SH-SY5Y (cell line): ENCODE data around the gene TMOD2.

Experiments used
- GATA2 ChIP-seq: IDR thresholded peaks from 2 replicates; pipeline ENCODE4 v1.6.1; 2011; ENCODE audit warnings: mild to moderate bottlenecking, low read depth, low read length
- GATA3 ChIP-seq: IDR thresholded peaks from 2 replicates; pipeline ENCODE4 v1.6.1; 2011; ENCODE audit warnings: low read depth, mild to moderate bottlenecking, low read length, moderate library complexity

TMOD2 gene

DNA sequence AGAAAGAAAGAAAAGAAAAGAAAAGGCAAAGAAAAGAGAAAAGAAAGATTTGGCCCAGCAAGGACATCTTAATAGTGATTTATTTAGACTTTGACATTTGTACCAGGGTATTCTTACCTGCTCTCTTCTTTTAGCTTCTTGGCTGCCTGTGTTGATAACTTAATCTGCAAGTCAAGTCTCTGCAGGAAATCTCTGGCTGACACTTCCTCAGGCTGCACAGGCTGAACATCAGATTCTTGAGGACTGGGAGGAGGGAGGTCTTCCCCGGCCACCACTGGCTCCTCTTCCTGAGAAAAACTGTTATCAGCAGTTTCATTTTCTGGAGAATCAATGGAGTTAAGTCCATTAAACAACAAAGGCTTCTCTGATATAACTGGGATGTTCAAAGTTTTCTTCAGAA, 26.7 kb upstream of the TMOD2 start:
- no peak for TF ChIP-seq GATA3
- TF ChIP-seq GATA2, result no peak

DNA sequence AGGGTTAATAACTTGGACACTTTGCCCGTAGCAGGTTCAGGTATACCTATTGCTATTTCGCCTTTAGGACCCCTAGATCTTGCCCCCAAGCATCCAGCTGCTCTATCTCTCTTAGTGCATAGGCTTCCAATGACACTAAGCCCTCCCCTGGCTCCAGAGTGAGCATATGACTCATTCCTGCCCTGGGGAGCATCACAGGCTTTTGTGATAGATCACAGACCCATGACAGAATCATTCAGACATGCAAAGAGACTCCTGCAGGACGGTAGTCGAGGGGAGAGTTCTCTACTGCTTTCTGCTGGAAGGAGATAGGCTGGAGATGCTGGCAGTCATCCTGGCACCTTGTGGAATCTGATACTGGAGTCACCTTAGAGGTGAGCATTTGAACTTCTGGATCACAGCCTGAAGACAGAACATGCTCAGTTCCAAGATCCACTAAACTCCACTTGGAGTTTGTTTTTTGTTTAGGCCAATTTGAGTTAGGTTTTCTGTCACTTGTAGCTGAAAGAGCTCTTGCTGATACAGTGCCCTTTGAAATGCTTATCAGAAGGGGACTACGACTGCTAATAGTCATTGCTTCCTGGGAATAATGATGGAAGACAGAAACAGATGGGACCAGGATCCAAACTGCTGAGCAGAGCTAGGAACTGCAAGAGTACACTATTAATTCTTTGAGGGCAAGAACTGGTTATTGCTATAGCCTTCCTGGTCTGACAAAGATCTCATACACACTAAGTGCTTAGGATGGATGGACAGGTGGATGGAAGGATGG, 24.9 kb upstream of the TMOD2 start:
- TF ChIP-seq GATA3, result peak; percentile 50; the same call in 1 of the 2 replicates
- TF ChIP-seq GATA2, result peak; percentile 66

DNA sequence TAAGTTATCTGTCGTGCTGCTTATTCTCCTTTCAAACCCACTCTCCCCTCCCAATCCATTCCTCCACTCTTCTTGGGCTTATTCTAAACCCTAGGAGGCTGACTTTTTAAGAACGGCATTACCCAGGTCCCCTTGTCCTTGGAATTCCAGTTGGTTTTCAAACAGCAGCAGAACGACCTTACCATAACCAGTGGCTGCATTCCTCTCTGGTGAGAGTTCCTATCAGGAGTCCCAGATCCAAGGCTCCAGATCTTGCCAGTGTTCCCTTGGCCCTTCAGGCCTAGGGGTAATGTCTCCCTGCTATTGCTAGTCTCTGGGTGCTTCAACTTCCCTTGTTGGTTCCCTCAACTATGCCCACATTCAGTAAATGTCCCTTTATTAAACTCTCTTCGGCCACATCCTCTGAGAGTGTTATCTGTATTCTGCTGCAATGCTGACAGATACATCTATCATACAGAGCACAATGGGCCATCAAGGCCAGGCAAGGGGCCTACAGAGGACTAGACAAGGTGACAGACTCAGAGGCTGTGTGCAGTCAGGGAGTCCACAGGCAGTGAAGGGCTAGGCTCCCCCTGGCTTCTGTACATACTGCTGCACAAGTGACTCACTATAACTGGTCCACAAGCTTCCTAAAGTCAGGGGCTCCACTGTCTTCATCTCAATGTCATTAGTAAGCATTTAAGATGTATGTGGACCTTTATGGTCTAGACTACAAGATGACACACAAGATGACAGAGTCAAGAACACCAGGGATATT, 24.1 kb upstream of the TMOD2 start:
- TF ChIP-seq GATA2 (no peak), GATA3 (no peak)

DNA sequence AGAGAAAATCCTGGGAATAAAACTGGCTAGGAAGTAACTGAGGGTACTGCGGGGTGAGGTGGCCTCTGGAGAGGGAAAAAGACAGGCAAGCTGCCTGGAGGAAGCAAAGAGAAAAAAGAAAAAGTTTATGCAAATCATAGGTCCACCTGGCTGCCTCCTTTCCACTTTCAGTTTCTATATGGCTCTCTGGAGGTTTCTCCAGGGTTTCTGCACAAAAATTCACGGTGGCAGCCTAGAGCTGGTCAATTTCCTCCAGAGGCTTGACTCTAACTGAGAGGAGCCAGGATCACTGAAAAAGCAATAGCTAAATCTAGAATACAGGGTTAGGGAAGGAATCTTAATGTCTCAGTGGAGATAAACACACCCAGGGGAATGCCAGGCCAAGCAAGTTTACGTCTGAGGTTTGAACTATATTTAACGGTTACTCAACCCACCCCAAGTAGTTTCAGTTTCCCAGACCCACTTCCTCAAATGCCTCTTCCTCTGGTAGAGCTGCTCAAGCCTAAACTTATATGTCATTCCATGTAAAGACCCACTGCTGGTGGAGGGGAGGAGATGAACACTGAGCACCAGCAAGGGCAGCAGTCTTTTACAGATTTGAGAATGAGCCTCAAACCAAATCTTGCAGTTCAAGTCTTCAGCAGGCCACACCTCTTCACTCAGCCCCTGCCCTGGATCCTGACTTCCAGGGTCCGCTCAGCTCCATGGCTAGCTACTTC, 19.7 kb upstream of the TMOD2 start:
- TF ChIP-seq GATA2 (no peak), GATA3 (no peak)

DNA sequence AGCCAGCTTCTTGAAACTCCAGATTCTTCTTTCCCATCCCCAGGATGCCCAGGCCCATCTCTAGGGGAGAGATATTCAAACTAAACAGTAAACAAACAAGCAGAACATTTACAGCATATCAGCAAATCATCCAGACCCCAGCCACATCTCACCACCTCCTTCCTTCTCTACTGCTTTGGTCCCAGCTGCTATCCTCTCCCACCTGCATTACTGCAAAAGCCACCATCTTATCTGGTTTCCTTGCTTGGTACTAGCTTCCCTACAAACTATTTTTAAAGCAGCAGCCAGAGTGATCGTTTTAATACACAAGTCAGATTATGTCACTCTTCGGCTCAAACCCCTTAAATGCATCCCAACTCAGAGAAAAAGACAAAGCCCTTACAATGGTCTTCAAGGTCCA, 18.8 kb upstream of the TMOD2 start:
- TF ChIP-seq GATA3 (no peak), GATA2 (no peak)

DNA sequence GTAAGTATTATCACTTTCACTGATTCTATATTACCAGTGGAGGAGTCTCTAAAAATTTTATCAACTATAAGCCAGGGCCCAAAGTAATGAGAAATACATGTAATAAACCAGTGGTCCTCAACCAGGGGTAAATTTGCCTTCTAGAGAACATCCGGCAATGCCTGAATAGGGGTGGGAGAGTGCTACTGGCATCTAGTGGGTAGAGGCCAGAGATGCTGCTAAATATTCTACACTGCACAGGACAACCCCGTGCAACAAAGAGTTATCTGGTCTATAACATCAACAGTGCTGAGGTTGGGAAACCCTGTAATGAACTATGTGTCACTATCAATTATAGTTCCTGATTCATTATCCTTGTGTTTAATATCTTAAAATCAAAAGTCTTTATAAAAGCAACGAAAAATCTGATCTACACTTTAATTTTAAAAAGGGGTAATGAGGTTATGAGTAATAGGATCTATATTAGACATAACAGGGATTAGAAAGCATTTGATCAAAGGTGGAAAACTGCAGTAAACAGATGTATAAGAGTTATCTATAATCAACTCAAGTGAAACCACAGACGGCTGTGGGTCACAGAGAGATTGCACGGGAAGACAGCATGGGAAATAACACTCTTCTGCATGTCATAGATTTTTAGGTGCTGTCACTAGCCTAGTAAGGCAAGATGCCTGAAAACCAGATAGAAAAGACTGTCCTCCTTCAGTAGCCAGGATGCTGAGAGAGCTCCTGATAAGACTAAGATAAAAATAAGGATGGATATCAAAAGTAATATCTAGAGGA, 16.0 kb upstream of the TMOD2 start:
- TF ChIP-seq GATA2 (no peak), GATA3 (no peak)

DNA sequence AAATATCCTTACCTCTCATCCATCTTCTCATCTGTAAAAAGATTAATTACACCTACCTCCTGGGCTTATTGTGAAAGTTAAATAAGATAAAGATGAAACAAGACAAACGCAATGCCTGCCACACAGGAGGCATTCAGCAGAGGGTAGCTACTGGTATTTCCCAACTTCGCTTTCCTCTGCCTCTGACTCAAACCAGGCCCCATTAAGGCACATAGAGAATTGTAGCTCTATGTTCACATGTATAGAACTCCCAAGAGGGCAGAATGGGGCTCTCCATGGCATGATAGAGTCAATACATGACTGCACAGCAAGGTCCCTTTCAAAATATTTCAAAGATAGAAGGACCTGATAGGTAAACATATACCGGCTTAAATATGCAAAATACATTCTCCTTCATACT, 15.3 kb upstream of the TMOD2 start:
- TF ChIP-seq GATA2 (no peak), GATA3 (no peak)

DNA sequence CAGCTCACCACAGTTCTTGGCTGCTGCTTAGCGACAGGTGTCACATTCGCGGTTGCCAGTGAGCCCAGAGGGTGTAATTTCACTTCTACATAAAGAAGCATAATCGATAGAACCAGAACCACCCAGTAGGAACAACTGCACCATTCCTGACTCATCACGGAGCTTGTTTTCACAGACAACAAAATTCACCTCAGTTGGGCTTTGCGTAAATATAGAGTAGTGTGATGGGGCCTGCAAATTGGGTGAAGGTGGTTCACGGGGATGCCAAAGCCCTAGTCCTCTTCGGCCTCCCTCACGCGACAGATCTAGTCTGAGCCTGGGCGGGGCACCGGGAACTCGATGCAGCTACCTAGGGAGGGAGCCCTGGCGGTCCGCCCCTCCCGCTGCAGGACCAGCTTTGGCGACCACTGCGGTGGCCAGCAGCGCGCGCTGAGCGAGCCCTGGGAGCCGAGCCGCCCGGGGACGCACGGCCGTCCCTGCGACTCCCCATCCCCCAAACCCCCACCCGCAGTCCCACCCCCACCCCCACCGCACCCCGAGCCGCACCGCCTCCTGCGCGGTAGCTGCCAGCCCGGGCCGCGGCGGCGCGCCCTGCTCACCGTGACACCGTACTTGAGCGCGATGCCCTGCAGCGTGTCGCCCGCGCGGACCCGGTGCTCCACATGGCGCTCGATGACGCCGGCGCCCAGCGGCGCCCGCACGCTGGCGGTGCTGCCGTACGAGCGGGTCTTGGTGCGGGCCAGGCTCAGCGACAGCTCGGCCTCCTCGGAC, 14.5 kb upstream of the TMOD2 start:
- no peak for TF ChIP-seq GATA3
- no peak for TF ChIP-seq GATA2

DNA sequence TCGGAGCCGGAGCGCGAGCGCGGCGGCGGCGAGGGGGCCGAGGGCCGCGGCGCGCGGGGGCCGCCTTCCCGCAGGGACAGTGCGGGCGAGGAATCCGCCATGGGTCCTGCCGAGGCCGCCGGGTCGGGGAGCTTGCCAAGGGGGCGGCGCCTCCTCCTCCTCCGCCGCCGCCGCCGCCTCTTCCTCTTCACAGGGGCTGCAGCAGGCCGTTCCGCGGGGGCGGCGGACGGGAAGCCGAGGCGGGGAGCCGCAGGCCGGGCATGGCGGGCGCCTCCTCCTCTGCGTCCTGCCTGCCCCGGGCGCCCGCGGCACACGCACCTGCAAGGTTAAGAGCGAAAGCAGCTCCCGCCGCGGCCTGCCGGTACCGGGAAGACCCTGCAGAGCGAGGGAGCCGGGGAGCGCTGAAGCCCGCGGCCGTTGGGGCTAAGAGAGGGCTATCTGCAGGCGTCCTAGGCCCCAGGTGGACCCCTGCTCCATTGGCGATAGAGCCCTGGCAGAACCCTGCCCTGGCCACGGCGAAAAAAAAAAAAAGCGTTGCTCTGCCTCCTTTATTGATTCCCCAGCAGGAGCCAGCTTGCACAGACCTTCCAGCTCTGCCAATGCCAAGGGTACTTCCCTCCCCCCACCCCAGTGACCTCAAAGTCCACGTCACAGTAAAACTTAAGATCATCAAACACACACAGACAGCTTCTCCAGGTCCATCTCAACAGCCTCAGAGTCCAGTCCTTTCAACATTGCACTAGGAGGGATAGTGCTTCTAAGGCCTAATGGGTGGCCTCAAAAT, 13.7 kb upstream of the TMOD2 start, which contains the start of gene LYSMD2:
Gene LYSMD2 (minus strand): TSS at position 134 of the 784 bp plus-strand sequence. CDS start 33 bp downstream, at position 101.
- TF ChIP-seq GATA2 (no peak), GATA3 (no peak)

DNA sequence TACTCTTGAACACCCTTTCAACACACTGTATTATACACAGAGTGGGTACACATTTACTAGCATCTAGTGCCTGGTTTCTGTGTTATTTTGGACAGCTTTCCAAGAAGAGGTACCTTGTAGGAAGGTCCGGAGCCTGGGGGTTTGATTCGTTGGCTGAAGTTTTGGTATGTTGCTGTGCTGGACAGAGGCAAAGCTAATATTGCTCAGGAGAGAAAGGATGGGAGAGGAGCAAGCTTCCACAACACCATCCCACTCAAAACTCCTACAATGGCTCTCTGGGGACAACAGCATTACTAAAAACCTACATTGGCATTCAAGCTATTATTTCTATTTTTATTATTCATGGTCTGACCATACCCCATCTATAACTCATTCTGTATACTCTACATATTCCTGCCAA, 12.8 kb upstream of the TMOD2 start:
- TF ChIP-seq GATA2 (no peak), GATA3 (no peak)

DNA sequence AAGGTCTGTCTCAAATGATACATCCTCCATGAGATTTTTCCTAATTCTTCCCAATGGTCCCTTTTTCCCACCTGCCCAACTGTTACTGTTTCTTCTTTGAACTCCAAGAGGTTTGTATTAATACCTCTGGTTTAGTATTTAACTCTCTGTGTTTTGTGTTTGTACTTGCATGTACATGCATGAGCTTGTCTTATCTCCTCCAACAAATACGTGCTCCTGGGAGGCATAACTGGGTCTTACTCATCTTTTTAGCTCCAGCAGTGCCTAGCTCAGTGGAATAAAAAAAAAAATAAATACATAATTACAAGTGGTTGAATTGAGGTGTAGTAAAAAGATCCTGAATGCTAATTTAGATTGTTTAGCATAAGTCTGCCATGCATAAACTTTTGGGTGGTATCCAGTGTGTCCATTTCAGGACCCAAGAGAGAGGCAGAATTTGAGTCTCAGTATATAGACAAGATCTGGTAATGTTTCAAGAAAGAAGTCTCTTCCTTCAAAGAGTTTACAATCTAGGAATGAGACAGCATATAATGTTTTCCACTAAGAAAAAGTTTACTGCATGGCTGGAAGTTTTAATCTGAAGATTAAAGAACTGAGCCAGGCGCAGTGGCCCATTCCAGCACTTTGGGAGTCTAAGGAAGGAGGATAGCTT, 12.2 kb upstream of the TMOD2 start:
- no peak for TF ChIP-seq GATA2
- TF ChIP-seq GATA3, result no peak

DNA sequence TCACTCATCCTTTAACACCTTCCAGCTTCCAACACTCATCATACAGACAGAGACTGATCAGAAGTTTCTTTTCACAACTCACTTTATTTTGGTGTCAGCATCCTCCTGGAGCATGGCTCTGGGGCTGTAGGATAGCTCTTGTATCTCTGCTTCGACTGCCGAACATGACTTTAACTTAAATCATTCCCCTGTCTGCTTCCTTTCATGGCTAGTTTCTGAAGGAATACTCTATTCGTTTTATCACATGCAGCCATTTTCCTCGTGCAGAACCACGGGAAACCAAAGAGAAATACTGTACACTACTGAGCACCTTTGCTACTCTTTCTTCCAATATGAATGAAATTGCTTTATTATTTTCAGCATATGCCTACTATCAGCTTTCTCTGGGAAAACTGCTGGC, 2.1 kb upstream of the TMOD2 start:
- no peak for TF ChIP-seq GATA3
- TF ChIP-seq GATA2, result no peak
